Rectal smooth muscle tissue (tissue), 1 donor: ENCODE measurements around the gene SDSL.

Source experiments
- H3K27ac ChIP-seq: one replicate; pipeline ENCODE4 v1.7.0; 2013; ENCODE audit warnings: low read depth, low read length, inconsistent platforms
- H3K27me3 ChIP-seq: one replicate; pipeline ENCODE4 v1.7.0; 2013; ENCODE audit warnings: low read length; ENCODE audit not compliant: control insufficient read depth, insufficient read depth
- H3K36me3 ChIP-seq: one replicate; pipeline ENCODE4 v1.7.0; 2013; ENCODE audit warnings: low read length; ENCODE audit not compliant: control insufficient read depth, insufficient read depth
- H3K4me1 ChIP-seq: one replicate; pipeline ENCODE4 v1.7.0; 2013; ENCODE audit warnings: low read length; ENCODE audit not compliant: control insufficient read depth, insufficient read depth
- H3K4me3 ChIP-seq: one replicate; pipeline ENCODE4 v1.7.0; 2013; ENCODE audit warnings: low read length
- H3K9ac ChIP-seq: one replicate; pipeline ENCODE4 v1.7.0; 2013; ENCODE audit warnings: low read length

SDSL gene

DNA sequence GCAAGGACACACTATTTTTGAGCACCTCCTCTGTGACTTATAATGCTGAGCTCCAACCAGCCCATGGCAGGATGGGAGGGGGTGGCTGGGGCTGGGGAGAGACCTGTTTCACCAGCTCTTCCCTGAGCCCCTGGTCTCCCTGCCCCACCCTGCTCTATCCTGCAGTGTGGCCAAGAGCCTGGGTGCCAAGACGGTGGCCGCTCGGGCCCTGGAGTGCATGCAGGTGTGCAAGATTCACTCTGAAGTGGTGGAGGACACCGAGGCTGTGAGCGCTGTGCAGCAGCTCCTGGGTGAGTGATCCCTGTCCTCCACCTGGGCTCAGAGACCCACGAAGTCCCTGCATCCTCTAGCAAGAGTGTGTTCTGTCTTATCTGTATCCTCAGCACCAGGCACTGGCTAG, 14.4 kb downstream of the SDSL start:
- Histone ChIP-seq H3K9ac (no peak overlapping the region), H3K4me3 (no peak overlapping the region), H3K36me3 (no peaks in the 10 kb centered on the region), H3K4me1 (no peaks in the 10 kb centered on the region), H3K27ac (no peak overlapping the region), H3K27me3 (no peaks in the 10 kb centered on the region)

DNA sequence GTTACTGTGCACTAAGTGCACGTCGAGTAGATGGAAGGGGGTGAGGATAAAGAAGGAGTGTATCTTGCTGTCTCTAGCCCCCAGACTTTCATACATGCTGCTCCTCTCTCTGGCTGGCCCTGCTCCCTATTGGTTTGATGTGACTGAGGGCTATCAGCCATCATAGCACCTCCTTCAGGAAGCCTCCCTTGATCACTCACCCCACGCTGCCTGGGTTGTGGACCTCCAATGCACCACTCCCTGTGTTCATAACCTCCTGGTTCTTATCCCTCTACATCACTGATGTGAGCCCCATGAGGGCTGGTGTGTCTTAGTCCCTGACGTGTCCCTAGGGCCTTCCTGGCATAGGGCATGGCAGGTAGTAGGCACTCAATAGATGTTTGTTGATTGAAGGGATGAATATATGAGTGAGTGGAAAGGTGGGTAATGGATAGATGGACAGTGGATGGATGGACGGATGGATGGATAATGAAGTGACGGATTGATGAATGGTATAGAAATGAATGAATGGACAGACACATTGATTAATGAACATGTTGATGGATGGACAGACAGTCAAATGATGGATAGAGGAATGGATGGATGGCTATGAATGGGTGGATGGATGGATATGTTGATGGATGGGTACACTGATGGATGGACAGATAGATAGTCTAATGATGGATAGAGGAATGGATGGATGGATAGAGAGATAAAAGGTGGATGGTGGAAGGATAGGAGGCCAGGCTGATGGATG, 15.0 kb downstream of the SDSL start:
- Histone ChIP-seq H3K4me3 (no peak overlapping the region), H3K27ac (no peak overlapping the region), H3K4me1 (no peaks in the 10 kb centered on the region), H3K27me3 (no peaks in the 10 kb centered on the region), H3K36me3 (no peaks in the 10 kb centered on the region), H3K9ac (no peak overlapping the region)

DNA sequence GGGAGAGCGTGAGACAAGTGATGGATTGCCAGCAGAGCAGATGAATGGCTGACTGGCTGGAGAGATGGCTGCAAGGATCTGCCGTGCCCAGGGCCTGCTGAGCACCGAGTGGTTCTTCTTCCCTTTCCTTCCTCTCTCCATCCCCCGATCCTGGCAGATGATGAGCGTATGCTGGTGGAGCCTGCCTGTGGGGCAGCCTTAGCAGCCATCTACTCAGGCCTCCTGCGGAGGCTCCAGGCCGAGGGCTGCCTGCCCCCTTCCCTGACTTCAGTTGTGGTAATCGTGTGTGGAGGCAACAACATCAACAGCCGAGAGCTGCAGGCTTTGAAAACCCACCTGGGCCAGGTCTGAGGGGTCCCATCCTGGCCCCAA, 15.5 kb downstream of the SDSL start:
- no peak overlapping the region for H3K4me3 ChIP-seq
- no peaks in the 10 kb centered on the region for H3K27me3 ChIP-seq
- no peaks in the 10 kb centered on the region for H3K4me1 ChIP-seq
- no peak overlapping the region for H3K9ac ChIP-seq
- H3K36me3 ChIP-seq: no peaks in the 10 kb centered on the region
- no peak overlapping the region for H3K27ac ChIP-seq

DNA sequence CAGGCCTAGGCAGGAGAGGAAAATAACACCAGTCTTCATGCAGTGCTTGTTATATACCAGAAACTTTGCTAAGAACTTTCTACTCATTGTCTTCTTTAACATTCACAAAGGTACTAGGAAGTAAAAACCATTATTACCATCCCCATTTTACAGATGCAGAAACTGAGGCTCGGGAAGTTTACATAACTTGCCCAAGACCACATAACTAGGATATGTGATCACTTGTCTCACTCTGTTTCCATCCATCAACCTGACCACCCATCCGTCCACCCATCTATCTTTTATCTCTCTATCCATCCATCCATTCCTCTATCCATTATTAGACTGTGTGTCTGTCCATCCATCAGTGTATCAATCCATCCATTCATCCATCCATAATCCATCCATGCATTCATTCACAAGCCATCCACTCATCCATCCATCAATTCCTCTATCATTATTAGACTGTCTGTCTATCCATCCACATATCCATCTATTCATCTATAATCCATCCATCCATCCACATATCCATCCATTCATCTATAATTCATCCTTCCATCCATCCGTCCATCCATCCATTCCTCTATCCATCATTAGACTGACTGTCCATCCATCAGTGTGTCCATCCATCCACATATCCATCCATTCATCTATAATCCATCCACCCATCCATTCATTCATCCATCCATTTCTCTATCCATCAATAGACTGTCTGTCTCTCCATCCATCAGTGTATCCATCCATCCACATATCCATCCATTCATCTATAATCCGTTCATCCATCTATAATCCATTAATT, 16.5 kb downstream of the SDSL start:
- H3K4me1 ChIP-seq: no peaks in the 10 kb centered on the region

DNA sequence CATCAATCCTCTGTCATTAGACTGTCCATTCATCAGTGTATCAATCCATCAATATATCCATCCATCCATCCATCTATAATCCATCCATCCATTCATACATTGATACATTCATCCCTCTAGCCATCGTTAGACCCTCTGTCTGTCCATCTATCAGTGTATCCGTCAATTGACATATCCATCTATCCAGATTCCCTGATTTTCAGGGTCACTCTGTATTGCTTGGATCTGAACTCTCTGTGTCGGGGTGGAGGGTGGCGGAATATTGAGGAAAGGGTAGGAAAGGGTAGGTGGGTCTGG, 17.1 kb downstream of the SDSL start:
- Histone ChIP-seq H3K4me3 (no peak overlapping the region), H3K27ac (no peak overlapping the region), H3K9ac (no peak overlapping the region), H3K27me3 (no peaks in the 10 kb centered on the region), H3K36me3 (no peaks in the 10 kb centered on the region), H3K4me1 (no peaks in the 10 kb centered on the region)

More for the DNA sequence above, 16.5 kb downstream of the SDSL start:
- H3K27me3 ChIP-seq: no peaks in the 10 kb centered on the region
- H3K4me3 ChIP-seq: no peak overlapping the region
- no peak overlapping the region for H3K9ac ChIP-seq
- no peaks in the 10 kb centered on the region for H3K36me3 ChIP-seq
- H3K27ac ChIP-seq: no peak overlapping the region

DNA sequence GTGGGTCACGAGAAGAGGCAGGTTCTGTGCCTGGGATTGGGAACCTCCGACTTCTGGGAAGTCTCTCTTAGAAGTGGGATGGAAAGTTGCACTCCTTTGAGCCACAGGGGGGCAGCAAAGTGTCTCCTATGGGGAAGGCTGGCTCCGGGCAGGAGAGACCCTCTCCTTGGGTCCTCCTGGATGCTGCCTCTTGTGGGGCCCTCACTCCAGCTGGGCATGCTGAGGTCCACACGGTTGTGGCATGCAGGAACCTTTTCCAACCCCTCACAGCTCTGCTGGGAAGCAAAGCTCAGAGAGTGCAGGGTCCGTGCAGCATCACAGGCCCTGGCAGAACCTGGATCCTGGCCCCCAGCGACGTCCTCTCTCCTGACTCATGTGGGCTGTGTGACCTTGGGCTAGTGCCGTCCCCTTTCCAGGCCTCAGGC, 17.4 kb downstream of the SDSL start:
- Histone ChIP-seq H3K4me3 (no peak overlapping the region), H3K27me3 (no peaks in the 10 kb centered on the region), H3K9ac (no peak overlapping the region), H3K4me1 (no peaks in the 10 kb centered on the region), H3K27ac (no peak overlapping the region), H3K36me3 (no peaks in the 10 kb centered on the region)

DNA sequence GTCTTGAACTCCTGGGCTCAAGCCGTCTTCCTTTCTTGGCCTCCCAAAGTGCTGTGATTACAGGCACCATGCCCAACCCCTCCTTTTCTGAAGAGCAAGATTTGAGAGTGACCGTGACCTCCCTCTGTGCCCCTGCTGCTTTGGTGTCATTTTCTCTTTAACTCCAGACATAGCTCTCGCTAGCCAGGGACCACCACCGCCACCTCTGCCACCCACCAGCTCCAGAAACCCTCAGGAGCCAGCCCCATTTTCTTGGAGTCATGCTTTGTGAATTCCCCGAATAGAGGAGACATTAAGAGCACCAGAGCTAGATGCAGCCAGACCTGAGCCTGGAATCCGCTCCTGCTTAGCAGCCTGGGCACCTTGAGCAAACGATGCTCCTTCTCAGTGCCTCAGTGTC, 18.2 kb downstream of the SDSL start:
- Histone ChIP-seq H3K36me3 (no peaks in the 10 kb centered on the region), H3K9ac (no peak overlapping the region), H3K4me1 (no peaks in the 10 kb centered on the region), H3K4me3 (no peak overlapping the region), H3K27me3 (no peaks in the 10 kb centered on the region), H3K27ac (no peak overlapping the region)

DNA sequence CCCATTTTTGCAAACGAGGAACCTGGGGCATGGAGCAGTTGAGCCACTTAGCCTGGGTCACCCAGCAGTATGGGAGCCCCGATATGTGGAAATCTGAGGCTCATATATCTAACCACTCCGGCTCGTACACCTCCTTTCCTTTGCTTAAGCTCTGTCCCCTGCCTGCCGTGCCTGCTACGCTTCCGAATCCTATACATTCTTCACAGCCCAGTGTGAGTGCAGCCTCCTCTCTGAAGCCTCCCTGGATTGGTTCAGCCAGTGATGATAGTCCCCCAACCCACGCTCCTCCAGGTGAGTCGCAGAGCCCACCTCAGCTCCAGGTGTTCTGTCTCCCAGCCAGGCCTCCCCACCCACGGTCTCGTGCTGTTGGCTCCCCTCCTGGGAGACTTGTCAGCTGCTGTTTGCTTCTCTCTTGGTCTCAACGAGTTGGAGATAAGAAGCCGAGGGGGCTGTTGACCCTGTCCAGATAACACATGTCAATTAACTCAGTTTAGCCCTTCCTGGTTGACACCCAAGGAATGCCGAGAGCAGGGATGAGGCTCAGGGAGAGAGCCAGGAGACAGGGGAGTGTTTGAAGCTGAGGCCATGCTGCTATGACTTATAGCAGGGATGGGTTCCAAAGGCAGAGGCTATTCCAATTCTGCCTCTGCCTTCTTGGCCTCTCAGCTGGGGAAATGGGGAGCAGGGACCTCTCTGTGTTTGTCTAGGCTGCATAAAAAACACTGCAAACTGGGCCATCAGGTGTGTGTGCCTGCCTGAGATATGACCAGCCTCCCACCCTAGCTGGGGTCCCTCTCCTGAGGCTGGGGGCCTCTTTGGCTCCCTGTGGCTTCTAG, 19.0 kb downstream of the SDSL start:
- Histone ChIP-seq H3K36me3 (no peaks in the 10 kb centered on the region), H3K4me1 (no peaks in the 10 kb centered on the region), H3K27ac (no peak overlapping the region), H3K9ac (no peak overlapping the region), H3K4me3 (no peak overlapping the region), H3K27me3 (no peaks in the 10 kb centered on the region)

DNA sequence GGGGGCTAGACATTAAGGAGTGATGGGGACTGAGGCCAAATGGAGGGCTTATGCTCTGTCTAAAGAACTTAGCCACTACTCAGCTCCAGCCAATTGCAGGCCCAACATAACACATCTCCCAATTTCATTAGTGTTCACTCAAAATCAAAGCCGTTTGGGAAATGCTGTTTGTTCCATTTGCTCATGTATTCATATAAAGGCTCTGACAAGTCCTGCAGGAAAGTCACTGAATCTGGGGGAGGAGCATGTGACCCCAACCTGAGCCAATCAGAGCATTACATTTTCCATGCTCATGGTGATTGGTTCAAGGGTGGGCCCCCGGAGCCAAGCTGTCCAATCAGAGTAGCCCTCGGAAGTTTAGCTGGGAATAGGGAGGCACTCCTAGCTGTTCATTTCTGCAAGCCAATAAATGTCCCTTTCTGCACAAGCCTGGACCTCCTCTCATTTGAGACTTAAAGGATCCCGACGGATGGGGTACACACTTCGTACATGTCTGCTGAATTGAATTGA, 20.9 kb downstream of the SDSL start:
- H3K4me1 ChIP-seq: no peaks in the 10 kb centered on the region
- no peak overlapping the region for H3K4me3 ChIP-seq
- no peak overlapping the region for H3K9ac ChIP-seq
- peaks cover 5% of the 10 kb centered on the region for H3K27me3 ChIP-seq
- no peaks in the 10 kb centered on the region for H3K36me3 ChIP-seq
- H3K27ac ChIP-seq: no peak overlapping the region

DNA sequence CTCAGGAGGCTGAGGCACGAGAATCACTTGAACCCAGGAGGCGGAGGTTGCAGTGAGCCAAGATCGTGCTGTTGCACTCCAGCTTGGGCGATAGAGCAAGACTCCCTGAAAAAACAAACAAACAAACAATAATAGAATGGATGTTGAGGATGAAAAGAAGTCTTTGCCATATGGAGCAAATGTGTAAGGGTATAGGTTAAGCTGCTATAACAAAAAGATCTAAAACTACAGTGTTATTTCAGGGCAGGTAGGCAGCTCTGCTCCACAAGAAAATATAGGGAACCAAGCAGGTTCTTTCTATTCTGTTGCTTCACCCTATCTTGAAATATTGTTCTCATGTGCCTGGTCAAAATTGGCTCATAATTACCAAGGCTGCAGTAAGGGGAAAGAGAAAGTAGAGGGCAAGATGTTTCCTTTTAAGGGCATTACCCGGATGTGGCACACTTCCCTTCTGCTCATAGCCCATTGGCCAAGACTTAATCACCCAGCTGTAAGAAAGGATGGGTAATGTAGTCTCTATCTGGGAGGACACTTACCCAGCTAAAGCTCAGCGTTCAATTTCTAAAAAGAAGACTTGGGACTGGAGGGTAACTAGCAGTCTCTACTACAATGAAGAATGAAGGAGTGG, 23.5 kb downstream of the SDSL start:
- Histone ChIP-seq H3K27ac (no peak overlapping the region), H3K9ac (no peak overlapping the region), H3K27me3 (peaks cover 8% of the 10 kb centered on the region), H3K36me3 (no peaks in the 10 kb centered on the region), H3K4me3 (no peak overlapping the region), H3K4me1 (no peaks in the 10 kb centered on the region)

DNA sequence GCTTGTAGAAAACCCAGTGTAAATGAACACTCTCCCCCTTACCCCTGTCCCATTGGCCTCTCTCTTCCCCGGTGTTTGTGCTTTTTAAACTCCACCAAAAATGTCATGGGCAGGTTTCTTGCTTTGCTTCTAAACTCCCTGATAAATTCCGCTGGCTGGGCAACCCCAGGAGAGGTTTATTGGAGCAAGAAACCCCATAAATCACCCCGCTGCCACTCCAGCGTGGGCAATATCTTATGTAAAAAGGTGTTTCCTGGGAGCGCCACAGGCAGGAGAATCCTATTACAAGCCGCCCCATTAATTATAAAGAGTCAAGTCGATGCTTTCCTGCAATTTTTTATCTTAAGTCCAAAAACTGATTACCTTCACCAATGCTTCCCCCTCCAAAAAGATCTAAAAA, 26.7 kb downstream of the SDSL start:
- Histone ChIP-seq H3K27me3 (peaks cover 8% of the 10 kb centered on the region), H3K4me3 (no peak overlapping the region), H3K27ac (no peak overlapping the region), H3K4me1 (no peaks in the 10 kb centered on the region), H3K36me3 (no peaks in the 10 kb centered on the region), H3K9ac (no peak overlapping the region)

DNA sequence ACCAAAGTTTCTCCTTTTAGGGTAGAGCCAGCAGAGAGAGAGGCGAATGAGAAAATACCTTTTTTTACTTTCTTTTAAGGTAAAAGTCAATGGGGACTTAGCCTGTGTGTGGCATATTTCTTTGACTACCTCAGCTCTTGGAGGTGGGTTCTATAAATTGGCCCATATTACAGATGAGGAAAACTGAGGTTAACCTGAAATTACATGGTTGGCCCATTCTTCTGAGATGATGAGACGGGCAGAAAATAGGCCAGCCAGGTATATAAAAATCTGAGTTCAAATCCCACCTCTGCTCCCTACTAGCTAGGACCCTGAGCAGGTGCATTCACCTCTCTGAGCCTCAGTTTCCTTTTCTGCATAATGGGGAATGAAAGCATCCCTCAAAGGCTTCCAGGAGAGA, 27.1 kb downstream of the SDSL start:
- Histone ChIP-seq H3K27me3 (peaks cover 8% of the 10 kb centered on the region), H3K27ac (no peak overlapping the region)

More for the DNA sequence above, 27.1 kb downstream of the SDSL start:
- H3K4me3 ChIP-seq: no peak overlapping the region
- H3K9ac ChIP-seq: no peak overlapping the region
- H3K36me3 ChIP-seq: no peaks in the 10 kb centered on the region
- no peaks in the 10 kb centered on the region for H3K4me1 ChIP-seq
